Measurements from ENCODE around the gene RLBP1. TPM values are rescaled to one million over a fixed set of nuclear protein-coding genes. Genes with fewer than 3 reads are reported as not detected.

The RLBP1 gene
- polyA plus RNA-seq, 1 donor from 2014 or later, result 0.16 TPM

- H2AFZ ChIP-seq (ENCODE audit: low read depth, low read length), result no peak overlapping the region
- TF ChIP-seq SMC3 (conservative IDR thresholded peaks at IDR 0.05; ENCODE audit: poor library complexity), result no peak
- no peaks in the 10 kb centered on the region for H3K9me2 ChIP-seq (ENCODE audit: insufficient read depth, low read length)
- no peaks in the 10 kb centered on the region for H3K79me2 ChIP-seq (replicated peaks; ENCODE audit: insufficient read depth, low read length)
- peaks cover 9% of the 10 kb centered on the region for H3K36me3 ChIP-seq (ENCODE audit: insufficient read depth, low read length)
- H3K27me3 ChIP-seq (ENCODE audit: insufficient read depth, low read depth, low read length), result no peaks in the 10 kb centered on the region
- no peaks in the 10 kb centered on the region for H3K9me3 ChIP-seq (ENCODE audit: low read length)
- no peaks in the 10 kb centered on the region for H4K20me1 ChIP-seq (ENCODE audit: insufficient read depth)
- no peak overlapping the region for H3K4me2 ChIP-seq (ENCODE audit: low read length)
- no peak overlapping the region for H3K27ac ChIP-seq (ENCODE audit: low read length)
- no peaks in the 10 kb centered on the region for H3F3A ChIP-seq (ENCODE audit: insufficient read depth, low read length, poor library complexity, severe bottlenecking)
- H3K9ac ChIP-seq (ENCODE audit: low read length), result no peak overlapping the region
- H3K4me3 ChIP-seq (ENCODE audit: low read length), result no peak overlapping the region
These were observed 23.8 kb downstream of the RLBP1 start for GRCh38 chr15:89197503-89197971.

GRCh38 chr15:89196994-89197393 lies 24.4 kb downstream of the RLBP1 start:
- H3K27ac ChIP-seq (ENCODE audit: low read length), result no peak overlapping the region
- H3K79me2 ChIP-seq (replicated peaks; ENCODE audit: insufficient read depth, low read length), result no peaks in the 10 kb centered on the region
- H3K9ac ChIP-seq (ENCODE audit: low read length), result no peak overlapping the region
- no peaks in the 10 kb centered on the region for H3K9me2 ChIP-seq (ENCODE audit: insufficient read depth, low read length)
- no peaks in the 10 kb centered on the region for H4K20me1 ChIP-seq (ENCODE audit: insufficient read depth)
- no peaks in the 10 kb centered on the region for H3F3A ChIP-seq (ENCODE audit: insufficient read depth, low read length, poor library complexity, severe bottlenecking)
- H3K36me3 ChIP-seq (ENCODE audit: insufficient read depth, low read length), result peaks cover 11% of the 10 kb centered on the region
- no peak overlapping the region for H3K4me3 ChIP-seq (ENCODE audit: low read length)
- no peaks in the 10 kb centered on the region for H3K9me3 ChIP-seq (ENCODE audit: low read length)
- no peak overlapping the region for H2AFZ ChIP-seq (ENCODE audit: low read depth, low read length)
- no peaks in the 10 kb centered on the region for H3K27me3 ChIP-seq (ENCODE audit: insufficient read depth, low read depth, low read length)
- TF ChIP-seq EZH2 (IDR thresholded peaks at IDR 0.05; ENCODE audit: borderline replicate concordance, insufficient read depth, low read length, poor library complexity, severe bottlenecking) (no peak), EP300 (conservative IDR thresholded peaks at IDR 0.05; ENCODE audit: poor library complexity, severe bottlenecking) (no peak), TAF1 (IDR thresholded peaks at IDR 0.05; ENCODE audit: low read depth) (no peak), MXI1 (conservative IDR thresholded peaks at IDR 0.05; ENCODE audit: poor library complexity, severe bottlenecking) (no peak), REST (IDR thresholded peaks at IDR 0.05; ENCODE audit: borderline replicate concordance) (no peak), RAD21 (conservative IDR thresholded peaks at IDR 0.05) (no peak), POLR2AphosphoS5 (IDR thresholded peaks at IDR 0.05) (no peak), CTCF (IDR thresholded peaks at IDR 0.05; ENCODE audit: poor library complexity, severe bottlenecking) (no peak), SMC3 (conservative IDR thresholded peaks at IDR 0.05; ENCODE audit: poor library complexity) (no peak)
- H3K4me2 ChIP-seq (ENCODE audit: low read length), result no peak overlapping the region

GRCh38 chr15:89196241-89196640 lies 25.1 kb downstream of the RLBP1 start:
- peaks cover 11% of the 10 kb centered on the region for H3K36me3 ChIP-seq (ENCODE audit: insufficient read depth, low read length)
- no peak for TF ChIP-seq REST (IDR thresholded peaks at IDR 0.05; ENCODE audit: borderline replicate concordance)
- TF ChIP-seq POLR2AphosphoS5 (IDR thresholded peaks at IDR 0.05), result no peak
- TF ChIP-seq RAD21 (conservative IDR thresholded peaks at IDR 0.05), result no peak
- no peak for TF ChIP-seq EP300 (conservative IDR thresholded peaks at IDR 0.05; ENCODE audit: poor library complexity, severe bottlenecking)
- no peak for TF ChIP-seq TAF1 (IDR thresholded peaks at IDR 0.05; ENCODE audit: low read depth)
- TF ChIP-seq SMC3 (conservative IDR thresholded peaks at IDR 0.05; ENCODE audit: poor library complexity), result no peak
- no peak for TF ChIP-seq EZH2 (IDR thresholded peaks at IDR 0.05; ENCODE audit: borderline replicate concordance, insufficient read depth, low read length, poor library complexity, severe bottlenecking)
- TF ChIP-seq CTCF (IDR thresholded peaks at IDR 0.05; ENCODE audit: poor library complexity, severe bottlenecking), result no peak
- TF ChIP-seq MXI1 (conservative IDR thresholded peaks at IDR 0.05; ENCODE audit: poor library complexity, severe bottlenecking), result no peak
- H3K4me3 ChIP-seq (ENCODE audit: low read length), result no peak overlapping the region
- no peak overlapping the region for H2AFZ ChIP-seq (ENCODE audit: low read depth, low read length)
- no peaks in the 10 kb centered on the region for H3K27me3 ChIP-seq (ENCODE audit: insufficient read depth, low read depth, low read length)
- H3K4me2 ChIP-seq (ENCODE audit: low read length), result no peak overlapping the region
- H4K20me1 ChIP-seq (ENCODE audit: insufficient read depth), result no peaks in the 10 kb centered on the region
- no peak overlapping the region for H3K27ac ChIP-seq (ENCODE audit: low read length)
- no peaks in the 10 kb centered on the region for H3K9me3 ChIP-seq (ENCODE audit: low read length)
- no peaks in the 10 kb centered on the region for H3K9me2 ChIP-seq (ENCODE audit: insufficient read depth, low read length)
- no peaks in the 10 kb centered on the region for H3F3A ChIP-seq (ENCODE audit: insufficient read depth, low read length, poor library complexity, severe bottlenecking)
- H3K79me2 ChIP-seq (replicated peaks; ENCODE audit: insufficient read depth, low read length), result no peaks in the 10 kb centered on the region
- H3K9ac ChIP-seq (ENCODE audit: low read length), result no peak overlapping the region

All from neural cell (in vitro differentiated cells).